Activated B cell treated with CpG ODN at 0.5 μM for 24 hours (primary cell): ENCODE data around the gene CUEDC1. TPM values are rescaled to one million over a fixed set of nuclear protein-coding genes. Genes with fewer than 3 reads are reported as not detected.

Experiments used
- ATAC-seq: fragments of 200-7000 bp; cut with Tn5 transposase; one replicate; pipeline ENCODE4 v1.10.0; 2021; ENCODE audit warnings: low read depth, mild to moderate bottlenecking, moderate library complexity
- CTCF ChIA-PET: fragments of 350-600 bp; sonication (Branson Sonifier 250); formaldehyde crosslinking; loops from one replicate; lab custom pipeline; 2021; ENCODE audit warnings: antibody characterized with exemption; lab: Charles Lee
- POLR2A ChIA-PET: fragments of 350-600 bp; sonication (Branson Sonifier 250); formaldehyde crosslinking; loops from one replicate; lab custom pipeline; 2021; ENCODE audit warnings: antibody characterized with exemption; lab: Charles Lee
- DNase-seq: peaks from one replicate; pipeline ENCODE4 v3.0.0; 2022
- H3K27ac Mint-ChIP-seq: one replicate; pipeline ENCODE4 v1.8.0; 2020; ENCODE audit warnings: mixed read lengths
- H3K27me3 Mint-ChIP-seq: one replicate; pipeline ENCODE4 v1.8.0; 2021; ENCODE audit warnings: mixed read lengths
- H3K36me3 Mint-ChIP-seq: one replicate; pipeline ENCODE4 v1.8.0; 2021; ENCODE audit warnings: low read depth, mixed read lengths
- H3K4me1 Mint-ChIP-seq: one replicate; pipeline ENCODE4 v1.8.0; 2021; ENCODE audit warnings: mixed read lengths
- H3K4me3 Mint-ChIP-seq: one replicate; pipeline ENCODE4 v1.8.0; 2020; ENCODE audit warnings: mild to moderate bottlenecking, mixed read lengths
- H3K9me3 Mint-ChIP-seq: one replicate; pipeline ENCODE4 v1.8.0; 2020; ENCODE audit warnings: mixed read lengths
- CTCF ChIP-seq: fragments of 200-600 bp; IDR thresholded peaks from one replicate; pipeline ENCODE4 v1.8.0; 2022; ENCODE audit warnings: antibody characterized with exemption, mild to moderate bottlenecking
- intact Hi-C: fragments of 100-400 bp; cut with micrococcal nuclease; formaldehyde crosslinking; loops from one replicate; pipeline ENCODE4 v1.15.1; 2024
- total RNA-seq: library from RNA; stranded (reverse); gene quantifications from 2 replicates; pipeline ENCODE4 v1.2.3, GENCODE V29; 2022

CUEDC1 gene
- total RNA-seq, 1 donor from 2014 or later: not detected

DNA sequence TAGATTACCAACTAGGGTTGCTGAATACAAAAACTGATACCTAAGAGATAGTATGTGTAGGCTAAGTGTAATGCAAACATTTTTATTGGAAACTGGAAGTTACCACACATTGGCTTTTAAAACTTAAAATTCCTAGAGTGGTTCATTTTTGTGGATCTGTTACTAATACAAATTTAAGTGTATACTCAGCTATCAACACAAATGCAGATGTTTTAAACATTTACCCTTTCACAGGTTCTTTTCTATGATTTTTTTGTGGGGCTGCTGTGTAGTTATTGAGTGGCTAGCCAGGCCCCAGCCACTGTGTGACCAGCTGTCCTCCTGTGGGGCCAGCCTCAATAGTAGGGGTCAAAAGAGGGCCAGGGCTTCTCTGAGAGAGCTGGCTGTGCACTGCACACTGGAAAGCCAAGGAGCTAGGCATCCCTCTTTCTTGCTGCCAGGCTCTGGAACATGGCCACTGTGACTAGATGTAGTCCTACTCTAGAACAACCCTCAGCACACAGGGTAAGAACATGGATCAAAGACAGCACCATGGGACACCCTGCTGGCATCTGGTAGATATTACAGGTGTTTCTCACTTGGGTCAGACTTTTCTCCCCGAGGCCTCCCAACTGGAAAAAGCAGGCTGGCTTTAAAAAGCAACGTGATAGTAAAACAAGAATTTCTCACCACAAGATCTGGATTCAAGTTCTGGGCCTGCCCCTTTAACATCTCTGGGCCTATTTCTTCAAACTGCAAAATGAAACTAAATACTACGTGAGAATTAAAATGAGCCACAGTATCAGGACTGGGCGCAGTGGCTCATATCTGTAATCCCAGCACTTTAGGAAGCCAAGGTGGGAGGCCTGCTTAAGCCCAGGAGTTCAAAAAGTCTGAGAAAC is 40.1 kb upstream of the CUEDC1 start:
- Mint-ChIP-seq H3K36me3 (peaks cover 19% of the 10 kb centered on the region), H3K9me3 (no peaks in the 10 kb centered on the region), H3K27ac (peak overlapping the region; percentile 46), H3K4me1 (peaks cover 38% of the 10 kb centered on the region), H3K4me3 (no peak overlapping the region), H3K27me3 (no peaks in the 10 kb centered on the region)
- peak; percentile 25 for TF ChIP-seq CTCF
- CTCF ChIA-PET: interaction anchor here (0.7 to 11.4 kb wide), 9 partner anchors 9 to 137 kb away, joined by 3 to 242 read pairs (median 9); no protein-coding TSS in a partner anchor
- POLR2A ChIA-PET: interaction anchor here (1.2 to 4.2 kb wide), 3 partner anchors 12 to 146 kb away, joined by 3 to 32 read pairs (median 8); partner anchors contain the start of genes MRPS23 and SRSF1
- DNase-seq (peak; percentile 22), ATAC-seq (peak; percentile 94)
- intact Hi-C loops: loop anchor here (1.0 kb wide), 3 partner anchors 78 to 137 kb away; no protein-coding TSS in a partner anchor

GRCh38 chr17:57994436-57994835 is 39.2 kb upstream of the CUEDC1 start:
- Mint-ChIP-seq H3K27ac (peak overlapping the region; percentile 25), H3K36me3 (peaks cover 13% of the 10 kb centered on the region), H3K4me1 (peaks cover 37% of the 10 kb centered on the region), H3K4me3 (no peak overlapping the region), H3K9me3 (no peaks in the 10 kb centered on the region), H3K27me3 (no peaks in the 10 kb centered on the region)
- DNase-seq: no peak
- TF ChIP-seq CTCF: no peak
- CTCF ChIA-PET: interaction anchor here (1.2 to 11.4 kb wide), 6 partner anchors 54 to 143 kb away, joined by 3 to 242 read pairs (median 10); no protein-coding TSS in a partner anchor
- intact Hi-C loops: no loop called here
- no peak for ATAC-seq
- POLR2A ChIA-PET: interaction anchor here (1.2 to 2.0 kb wide), 3 partner anchors 55 to 145 kb away, joined by 3 to 12 read pairs (median 8); partner anchors contain the start of gene MRPS23

- H3K4me3 Mint-ChIP-seq: peak overlapping the region; percentile 30
- POLR2A ChIA-PET: interaction anchor here (1.1 to 2.0 kb wide), 5 partner anchors 14 to 144 kb away, joined by 4 to 12 read pairs (median 8); partner anchors contain the start of genes MRPS23 and SRSF1
- H3K27ac Mint-ChIP-seq: peak overlapping the region; percentile 25
- peaks cover 9% of the 10 kb centered on the region for H3K36me3 Mint-ChIP-seq
- CTCF ChIA-PET: interaction anchor here (0.8 to 11.4 kb wide), 8 partner anchors 54 to 143 kb away, joined by 3 to 242 read pairs (median 7); no protein-coding TSS in a partner anchor
- no peaks in the 10 kb centered on the region for H3K9me3 Mint-ChIP-seq
- TF ChIP-seq CTCF: no peak
- peaks cover 38% of the 10 kb centered on the region for H3K4me1 Mint-ChIP-seq
- no peak for DNase-seq
- peak; percentile 18 for ATAC-seq
- H3K27me3 Mint-ChIP-seq: no peaks in the 10 kb centered on the region
- intact Hi-C loops: no loop called here
Measured at GRCh38 chr17:57993471-57994365, 38.5 kb upstream of the CUEDC1 start.

DNA sequence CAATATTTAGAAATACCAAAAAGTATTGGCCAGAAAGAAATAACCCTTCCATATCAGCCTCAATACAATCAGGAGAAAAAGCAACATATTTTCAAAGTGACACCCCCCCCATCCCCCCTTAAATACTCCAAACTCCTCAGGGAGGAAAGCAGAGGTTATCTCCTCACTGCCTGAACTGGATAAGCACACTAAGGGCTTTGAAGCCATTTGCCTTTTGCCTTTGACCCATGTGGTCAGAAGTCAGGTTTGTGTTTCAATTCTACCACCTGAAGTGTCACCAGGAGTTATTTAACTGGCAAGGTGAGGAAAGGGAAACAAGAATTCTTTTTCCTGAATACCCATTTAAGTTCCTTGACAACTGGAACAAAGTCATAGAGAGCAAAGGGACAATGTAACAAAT is 36.3 kb upstream of the CUEDC1 start:
- Mint-ChIP-seq H3K27me3 (no peaks in the 10 kb centered on the region), H3K36me3 (peaks cover 8% of the 10 kb centered on the region), H3K9me3 (no peaks in the 10 kb centered on the region), H3K4me3 (no peak overlapping the region), H3K27ac (no peak overlapping the region), H3K4me1 (peaks cover 46% of the 10 kb centered on the region)
- no peak for TF ChIP-seq CTCF
- ChIA-PET POLR2A (interaction anchor here (0.7 to 1.5 kb wide), 2 partner anchors 52 to 142 kb away, joined by 3 to 4 read pairs; partner anchors contain the start of gene MRPS23), CTCF (interaction anchor here (1.4 to 1.8 kb wide), 3 partner anchors 8 to 133 kb away, joined by 3 to 6 read pairs (median 4); no protein-coding TSS in a partner anchor)
- ATAC-seq (no peak), DNase-seq (no peak)
- intact Hi-C loops: no loop called here
